Epidermal melanocyte (primary cell): Measurements from ENCODE around the gene CFTR.
"Not testable (repeated sequence)": the region's sequence is repeated elsewhere in the genome, so short reads cannot be mapped to it uniquely, and the experiment has no call there.

Experiments
- DNase-seq: peaks from one replicate; pipeline ENCODE4 v3.0.0; 2011; ENCODE audit warnings: low spot score; ENCODE audit not compliant: insufficient read length

Gene CFTR

GRCh38 chr7:117495308-117495707 lies 15.5 kb downstream of the CFTR start:
- no peak for DNase-seq

- no peak for DNase-seq
These were observed 22.5 kb downstream of the CFTR start for GRCh38 chr7:117502331-117502730.

- DNase-seq, result no peak
These were observed 25.4 kb downstream of the CFTR start for GRCh38 chr7:117505238-117505637.

- DNase-seq, result no peak
These were observed 28.9 kb downstream of the CFTR start for GRCh38 chr7:117508676-117509075.

GRCh38 chr7:117517194-117517593 lies 37.4 kb downstream of the CFTR start:
- not testable (repeated sequence) for DNase-seq

- no peak for DNase-seq
These were observed 50.6 kb downstream of the CFTR start for GRCh38 chr7:117530390-117530789.

GRCh38 chr7:117531595-117532244 lies 51.9 kb downstream of the CFTR start:
- no peak for DNase-seq

- no peak for DNase-seq
These were observed 58.2 kb downstream of the CFTR start for GRCh38 chr7:117538053-117538452.

- DNase-seq, result no peak
These were observed 64.2 kb downstream of the CFTR start for GRCh38 chr7:117544061-117544460.

GRCh38 chr7:117548035-117548434 lies 68.2 kb downstream of the CFTR start:
- DNase-seq, result no peak

- DNase-seq, result no peak
These were observed 70.8 kb downstream of the CFTR start for GRCh38 chr7:117550625-117551024.

GRCh38 chr7:117552660-117553059 lies 72.8 kb downstream of the CFTR start:
- DNase-seq, result no peak

GRCh38 chr7:117555260-117555659 lies 75.4 kb downstream of the CFTR start:
- DNase-seq, result no peak

- no peak for DNase-seq
These were observed 79.6 kb downstream of the CFTR start for GRCh38 chr7:117559391-117559790.

GRCh38 chr7:117560030-117560429 lies 80.2 kb downstream of the CFTR start:
- DNase-seq, result no peak

GRCh38 chr7:117562759-117563158 lies 82.9 kb downstream of the CFTR start:
- DNase-seq, result no peak

- no peak for DNase-seq
These were observed 84.3 kb downstream of the CFTR start for GRCh38 chr7:117564080-117564479.

- no peak for DNase-seq
These were observed 84.8 kb downstream of the CFTR start for GRCh38 chr7:117564627-117565026.

GRCh38 chr7:117565226-117565625 lies 85.4 kb downstream of the CFTR start:
- no peak for DNase-seq

- no peak for DNase-seq
These were observed 88.0 kb downstream of the CFTR start for GRCh38 chr7:117567781-117568180.

GRCh38 chr7:117572856-117573620 lies 93.2 kb downstream of the CFTR start:
- no peak for DNase-seq

- DNase-seq, result no peak
These were observed 101.6 kb downstream of the CFTR start for GRCh38 chr7:117581424-117581823.

GRCh38 chr7:117582219-117582704 lies 102.4 kb downstream of the CFTR start:
- no peak for DNase-seq
